HepG2 (cell line): ENCODE data around the gene SEPHS1.

Source experiments
- ELF1 ChIP-seq: sonication (generic); formaldehyde crosslinking; IDR thresholded peaks from 2 replicates; pipeline ENCODE4 v1.4.0; 2020; ENCODE audit warnings: missing genetic modification reagents
- ZNF510 ChIP-seq: sonication (generic); formaldehyde crosslinking; IDR thresholded peaks from 2 replicates; pipeline ENCODE4 v1.4.0; 2020; ENCODE audit warnings: low read depth, mild to moderate bottlenecking, missing genetic modification reagents
- TF ChIP-seq, protein P1 (sequence below), 2 experiments: sonication (generic) in 1 of 2; formaldehyde crosslinking in 1 of 2; IDR thresholded peaks; 2 replicates each; pipeline versions ENCODE4 v1.5.1 to v1.6.1; 2011 to 2020; ENCODE audit warnings: borderline replicate concordance in 1 of 2, low read depth in 1 of 2, low read length in 1 of 2, mild to moderate bottlenecking in 1 of 2, missing genetic modification reagents in 1 of 2, moderate library complexity in 1 of 2
- TF ChIP-seq, protein P2 (sequence below): IDR thresholded peaks from 2 replicates; pipeline ENCODE4 v1.6.1; 2016; ENCODE audit warnings: low read depth, borderline replicate concordance
- TF ChIP-seq, protein P3 (sequence below): sonication (generic); formaldehyde crosslinking; IDR thresholded peaks from 2 replicates; pipeline ENCODE4 v1.5.1; 2020; ENCODE audit warnings: mild to moderate bottlenecking, missing genetic modification reagents, borderline replicate concordance

DNA sequence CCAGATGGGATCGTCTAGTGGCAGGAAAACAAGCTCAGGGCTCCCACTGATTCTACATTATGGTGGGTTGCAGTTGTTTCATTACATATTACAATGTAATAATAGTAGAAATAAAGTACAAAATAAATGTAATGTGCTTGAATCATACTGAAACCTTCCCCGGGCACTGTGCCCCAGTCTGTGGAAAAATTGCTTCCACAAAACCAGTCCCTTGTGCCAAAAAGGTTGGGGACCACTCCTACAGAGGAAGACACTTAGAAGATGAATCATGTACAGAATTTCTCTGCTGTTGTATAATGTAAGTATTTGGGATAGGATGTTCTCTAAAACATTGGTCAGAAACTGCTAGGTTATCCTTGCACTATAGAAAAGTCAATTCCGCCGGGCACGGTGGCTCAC, 36.9 kb downstream of the SEPHS1 start:
- TF ChIP-seq, protein P1, sequence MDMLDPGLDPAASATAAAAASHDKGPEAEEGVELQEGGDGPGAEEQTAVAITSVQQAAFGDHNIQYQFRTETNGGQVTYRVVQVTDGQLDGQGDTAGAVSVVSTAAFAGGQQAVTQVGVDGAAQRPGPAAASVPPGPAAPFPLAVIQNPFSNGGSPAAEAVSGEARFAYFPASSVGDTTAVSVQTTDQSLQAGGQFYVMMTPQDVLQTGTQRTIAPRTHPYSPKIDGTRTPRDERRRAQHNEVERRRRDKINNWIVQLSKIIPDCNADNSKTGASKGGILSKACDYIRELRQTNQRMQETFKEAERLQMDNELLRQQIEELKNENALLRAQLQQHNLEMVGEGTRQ (IDR thresholded peaks at IDR 0.05; ENCODE audit: low read depth, low read length) = no peak
- TF ChIP-seq, protein P1 (CRISPR knock-in tag; IDR thresholded peaks at IDR 0.05; ENCODE audit: borderline replicate concordance) = no peak
- TF ChIP-seq, protein P2, sequence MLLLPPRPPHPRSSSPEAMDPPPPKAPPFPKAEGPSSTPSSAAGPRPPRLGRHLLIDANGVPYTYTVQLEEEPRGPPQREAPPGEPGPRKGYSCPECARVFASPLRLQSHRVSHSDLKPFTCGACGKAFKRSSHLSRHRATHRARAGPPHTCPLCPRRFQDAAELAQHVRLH (CRISPR knock-in tag) = no peak
- TF ChIP-seq ZNF510 (CRISPR knock-in tag) (no peak), ELF1 (CRISPR knock-in tag) (no peak)
- TF ChIP-seq, protein P3, sequence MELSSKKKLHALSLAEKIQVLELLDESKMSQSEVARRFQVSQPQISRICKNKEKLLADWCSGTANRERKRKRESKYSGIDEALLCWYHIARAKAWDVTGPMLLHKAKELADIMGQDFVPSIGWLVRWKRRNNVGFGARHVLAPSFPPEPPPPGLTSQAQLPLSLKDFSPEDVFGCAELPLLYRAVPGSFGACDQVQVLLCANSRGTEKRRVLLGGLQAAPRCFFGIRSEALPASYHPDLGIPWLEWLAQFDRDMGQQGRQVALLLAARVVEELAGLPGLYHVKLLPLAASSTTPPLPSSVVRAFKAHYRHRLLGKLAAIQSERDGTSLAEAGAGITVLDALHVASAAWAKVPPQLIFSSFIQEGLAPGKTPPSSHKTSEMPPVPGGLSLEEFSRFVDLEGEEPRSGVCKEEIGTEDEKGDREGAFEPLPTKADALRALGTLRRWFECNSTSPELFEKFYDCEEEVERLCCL = no peak
